HL-60 (cell line): ENCODE data around the gene HPCAL1.

ENCODE experiments used
- CTCF ChIP-seq: IDR thresholded peaks from one replicate; pipeline ENCODE4 v1.5.1; 2011; ENCODE audit warnings: low read length, control low read depth, inconsistent platforms; ENCODE audit not compliant: insufficient read depth
- GABPA ChIP-seq: IDR thresholded peaks from 2 replicates; pipeline ENCODE4 v1.6.1; 2012; ENCODE audit warnings: low read depth
- REST ChIP-seq: IDR thresholded peaks from 2 replicates; pipeline ENCODE4 v1.6.1; 2012; ENCODE audit warnings: low read depth; ENCODE audit not compliant: insufficient replicate concordance
- SPI1 ChIP-seq: IDR thresholded peaks from 2 replicates; pipeline ENCODE4 v1.6.1; 2012; ENCODE audit warnings: low read depth, mild to moderate bottlenecking, borderline replicate concordance

GRCh38 chr2:10424051-10424450 lies 121.3 kb downstream of the HPCAL1 start:
- TF ChIP-seq REST (no peak), CTCF (no peak), SPI1 (no peak), GABPA (no peak)
